ENCODE results near the gene VWA2. TPM values are rescaled to one million over a fixed set of nuclear protein-coding genes. Genes with fewer than 3 reads are reported as not detected.

VWA2 gene
- total RNA-seq, 1 donor from 2014 or later, result 15.0 TPM

GRCh38 chr10:114326795-114327194 lies 87.7 kb downstream of the VWA2 start:
- Mint-ChIP-seq H3K27ac (no peak overlapping the region), H3K4me1 (peaks cover 6% of the 10 kb centered on the region), H3K9me3 (no peaks in the 10 kb centered on the region), H3K27me3 (ENCODE audit: low read depth) (no peaks in the 10 kb centered on the region), H3K36me3 (no peaks in the 10 kb centered on the region), H3K4me3 (no peak overlapping the region)
- TF ChIP-seq CTCF (IDR thresholded peaks at IDR 0.05; ENCODE audit: unreplicated experiment), result no peak
- DNase-seq (ENCODE audit: low spot score in 2 of 2, unreplicated experiment in 2 of 2), result no peak

- Mint-ChIP-seq H3K4me1 (peaks cover 7% of the 10 kb centered on the region), H3K9me3 (no peaks in the 10 kb centered on the region), H3K27ac (no peak overlapping the region), H3K36me3 (no peaks in the 10 kb centered on the region), H3K27me3 (ENCODE audit: low read depth) (no peaks in the 10 kb centered on the region), H3K4me3 (no peak overlapping the region)
- no peak for DNase-seq (ENCODE audit: low spot score in 2 of 2, unreplicated experiment in 2 of 2)
- TF ChIP-seq CTCF (IDR thresholded peaks at IDR 0.05; ENCODE audit: unreplicated experiment), result no peak
These were observed 88.7 kb downstream of the VWA2 start for GRCh38 chr10:114327537-114328440.

- DNase-seq (ENCODE audit: low spot score in 2 of 2, unreplicated experiment in 2 of 2), result no peak
- no peak overlapping the region for H3K27ac Mint-ChIP-seq
- no peak overlapping the region for H3K4me3 Mint-ChIP-seq
- H3K4me1 Mint-ChIP-seq, result peaks cover 12% of the 10 kb centered on the region
- H3K9me3 Mint-ChIP-seq, result no peaks in the 10 kb centered on the region
- H3K36me3 Mint-ChIP-seq, result no peaks in the 10 kb centered on the region
- TF ChIP-seq CTCF (IDR thresholded peaks at IDR 0.05; ENCODE audit: unreplicated experiment), result no peak
- H3K27me3 Mint-ChIP-seq (ENCODE audit: low read depth), result no peaks in the 10 kb centered on the region
These were observed 89.4 kb downstream of the VWA2 start for GRCh38 chr10:114328441-114328812.

GRCh38 chr10:114328874-114329273 lies 89.8 kb downstream of the VWA2 start:
- Mint-ChIP-seq H3K36me3 (no peaks in the 10 kb centered on the region), H3K27ac (no peak overlapping the region), H3K9me3 (no peaks in the 10 kb centered on the region), H3K4me1 (peaks cover 12% of the 10 kb centered on the region), H3K4me3 (no peak overlapping the region), H3K27me3 (ENCODE audit: low read depth) (no peaks in the 10 kb centered on the region)
- TF ChIP-seq CTCF (IDR thresholded peaks at IDR 0.05; ENCODE audit: unreplicated experiment), result no peak
- DNase-seq (ENCODE audit: low spot score in 2 of 2, unreplicated experiment in 2 of 2), result no peak

- Mint-ChIP-seq H3K27me3 (ENCODE audit: low read depth) (no peaks in the 10 kb centered on the region), H3K4me1 (peaks cover 12% of the 10 kb centered on the region), H3K27ac (no peak overlapping the region), H3K9me3 (no peaks in the 10 kb centered on the region), H3K4me3 (no peak overlapping the region), H3K36me3 (no peaks in the 10 kb centered on the region)
- TF ChIP-seq CTCF (IDR thresholded peaks at IDR 0.05; ENCODE audit: unreplicated experiment), result no peak
- DNase-seq (ENCODE audit: low spot score in 2 of 2, unreplicated experiment in 2 of 2), result no peak
These were observed 90.7 kb downstream of the VWA2 start for GRCh38 chr10:114329634-114330365.
